Left ventricle myocardium inferior (tissue), 1 donor: ENCODE results near the gene STX8. TPM values are rescaled to one million over a fixed set of nuclear protein-coding genes. Genes with fewer than 3 reads are reported as not detected.

Source experiments
- DNase-seq: peaks from one replicate; pipeline ENCODE4 v3.0.0-alpha.2; 2020
- H3K27ac ChIP-seq: fragments of 200-600 bp; replicated peaks from 2 replicates; pipeline ENCODE4 v1.8.0; 2021
- H3K27me3 ChIP-seq: fragments of 200-600 bp; 2 replicates; pipeline ENCODE4 v1.8.0; 2021; ENCODE audit warnings: low read depth
- H3K36me3 ChIP-seq: fragments of 200-600 bp; 2 replicates; pipeline ENCODE4 v1.8.0; 2021
- H3K4me1 ChIP-seq: fragments of 200-600 bp; 2 replicates; pipeline ENCODE4 v1.8.0; 2021
- H3K4me3 ChIP-seq: fragments of 200-600 bp; 2 replicates; pipeline ENCODE4 v1.8.0; 2021; ENCODE audit warnings: mild to moderate bottlenecking, moderate library complexity
- H3K9me3 ChIP-seq: fragments of 200-600 bp; replicated peaks from 2 replicates; pipeline ENCODE4 v1.8.0; 2021
- CTCF ChIP-seq: fragments of 200-600 bp; IDR thresholded peaks from 2 replicates; pipeline ENCODE4 v1.8.0; 2021; ENCODE audit warnings: antibody characterized with exemption, mild to moderate bottlenecking, borderline replicate concordance
- intact Hi-C: fragments of 100-400 bp; cut with micrococcal nuclease; formaldehyde crosslinking; loops from one replicate; pipeline ENCODE4 v1.11.0; 2022
- total RNA-seq: library from RNA; stranded (reverse); fragmentation: NEBNext Ultra II Directional; extraction: Animal tissue kit (Norgen Biotek cat#: 25700); gene quantifications from one replicate; pipeline ENCODE4 v1.2.1, GENCODE V29; 2021
- donor health status: DM: no; HTN: yes; CAD: no; lungs with severe emphysema.

STX8 gene
- total RNA-seq, 1 donor from 2014 or later = 61.3 TPM

- no peak overlapping the region for H3K4me3 ChIP-seq
- no peak for TF ChIP-seq CTCF
- no peaks in the 10 kb centered on the region for H3K27me3 ChIP-seq
- no peak overlapping the region for H3K27ac ChIP-seq
- DNase-seq = no peak
- intact Hi-C loops = no loop called here
- H3K4me1 ChIP-seq = peaks cover 31% of the 10 kb centered on the region
- no peaks in the 10 kb centered on the region for H3K36me3 ChIP-seq
- no peaks in the 10 kb centered on the region for H3K9me3 ChIP-seq
Observed at GRCh38 chr17:9255833-9256232, 319.8 kb downstream of the STX8 start.

GRCh38 chr17:9254841-9255240 lies 320.8 kb downstream of the STX8 start:
- intact Hi-C loops = no loop called here
- Histone ChIP-seq H3K4me3 (no peak overlapping the region), H3K9me3 (no peaks in the 10 kb centered on the region), H3K4me1 (peaks cover 25% of the 10 kb centered on the region), H3K36me3 (no peaks in the 10 kb centered on the region), H3K27ac (no peak overlapping the region), H3K27me3 (no peaks in the 10 kb centered on the region)
- no peak for DNase-seq
- TF ChIP-seq CTCF = no peak

- H3K27ac ChIP-seq = no peak overlapping the region
- H3K27me3 ChIP-seq = no peaks in the 10 kb centered on the region
- intact Hi-C loops = no loop called here
- no peak for DNase-seq
- H3K36me3 ChIP-seq = peaks cover 5% of the 10 kb centered on the region
- H3K4me1 ChIP-seq = peaks cover 13% of the 10 kb centered on the region
- H3K4me3 ChIP-seq = no peak overlapping the region
- TF ChIP-seq CTCF = no peak
- no peaks in the 10 kb centered on the region for H3K9me3 ChIP-seq
Observed at GRCh38 chr17:9253308-9253707, 322.3 kb downstream of the STX8 start.

GRCh38 chr17:9251273-9251672 lies 324.3 kb downstream of the STX8 start:
- TF ChIP-seq CTCF = no peak

GRCh38 chr17:9249245-9249953 lies 326.2 kb downstream of the STX8 start:
- H3K4me1 ChIP-seq = peaks cover 5% of the 10 kb centered on the region
- no peaks in the 10 kb centered on the region for H3K27me3 ChIP-seq
- peaks cover 10% of the 10 kb centered on the region for H3K36me3 ChIP-seq
- intact Hi-C loops = no loop called here
- H3K9me3 ChIP-seq = no peaks in the 10 kb centered on the region
- no peak overlapping the region for H3K27ac ChIP-seq
- TF ChIP-seq CTCF = no peak
- H3K4me3 ChIP-seq = no peak overlapping the region
- no peak for DNase-seq

More at GRCh38 chr17:9251273-9251672, 324.3 kb downstream of the STX8 start:
- intact Hi-C loops = no loop called here
- Histone ChIP-seq H3K27me3 (no peaks in the 10 kb centered on the region), H3K36me3 (peaks cover 10% of the 10 kb centered on the region), H3K27ac (no peak overlapping the region), H3K9me3 (no peaks in the 10 kb centered on the region), H3K4me1 (peaks cover 2% of the 10 kb centered on the region), H3K4me3 (no peak overlapping the region)
- DNase-seq = no peak
